KMS-11 (cell line): ENCODE measurements around the gene MMP1.

Experiments
- H2AFZ ChIP-seq: fragments of 200-600 bp; sonication (generic); 2 replicates; pipeline ENCODE4 v1.6.1; 2016; ENCODE audit warnings: antibody characterized with exemption, mixed run types, low read depth
- H3K27ac ChIP-seq: fragments of 200-600 bp; sonication (generic); 2 replicates; pipeline ENCODE4 v1.6.1; 2016; ENCODE audit warnings: mild to moderate bottlenecking, mixed run types
- H3K27me3 ChIP-seq: fragments of 200-600 bp; sonication (generic); 2 replicates; pipeline ENCODE4 v1.6.1; 2017; ENCODE audit warnings: mild to moderate bottlenecking, low read depth, mixed run types, moderate library complexity; ENCODE audit not compliant: insufficient read depth
- H3K36me3 ChIP-seq: fragments of 200-600 bp; sonication (generic); 2 replicates; pipeline ENCODE4 v1.6.1; 2017; ENCODE audit warnings: mild to moderate bottlenecking, mixed run types; ENCODE audit not compliant: insufficient read depth
- H3K4me1 ChIP-seq: fragments of 200-600 bp; sonication (generic); 2 replicates; pipeline ENCODE4 v1.6.1; 2016; ENCODE audit warnings: mild to moderate bottlenecking, low read depth, mixed run types; ENCODE audit not compliant: poor library complexity, severe bottlenecking
- H3K4me2 ChIP-seq: fragments of 200-600 bp; sonication (generic); 2 replicates; pipeline ENCODE4 v1.7.0; 2016; ENCODE audit warnings: mild to moderate bottlenecking, mixed run types
- H3K4me3 ChIP-seq: fragments of 200-600 bp; sonication (generic); IDR thresholded peaks from 2 replicates; pipeline ENCODE4 v1.6.1; 2017; ENCODE audit warnings: low read depth, low read length, mixed read lengths; ENCODE audit not compliant: insufficient read depth
- H3K79me2 ChIP-seq: fragments of 200-600 bp; sonication (generic); 2 replicates; pipeline ENCODE4 v1.6.1; 2016; ENCODE audit warnings: low read depth, mixed run types; ENCODE audit not compliant: insufficient read depth
- H3K9ac ChIP-seq: fragments of 200-600 bp; sonication (generic); 2 replicates; pipeline ENCODE4 v1.6.1; 2016; ENCODE audit warnings: mild to moderate bottlenecking, mixed run types
- H4K20me1 ChIP-seq: fragments of 200-600 bp; sonication (generic); 2 replicates; pipeline ENCODE4 v1.6.1; 2016; ENCODE audit warnings: mild to moderate bottlenecking, mixed run types; ENCODE audit not compliant: insufficient read depth
- TF ChIP-seq, protein P1 (sequence below): fragments of 200-600 bp; sonication (generic); conservative IDR thresholded peaks from 2 replicates; pipeline ENCODE4 v1.6.1; 2017; ENCODE audit warnings: low read depth, mild to moderate bottlenecking, antibody characterized with exemption, low read length, moderate library complexity, mixed read lengths

MMP1 gene

DNA sequence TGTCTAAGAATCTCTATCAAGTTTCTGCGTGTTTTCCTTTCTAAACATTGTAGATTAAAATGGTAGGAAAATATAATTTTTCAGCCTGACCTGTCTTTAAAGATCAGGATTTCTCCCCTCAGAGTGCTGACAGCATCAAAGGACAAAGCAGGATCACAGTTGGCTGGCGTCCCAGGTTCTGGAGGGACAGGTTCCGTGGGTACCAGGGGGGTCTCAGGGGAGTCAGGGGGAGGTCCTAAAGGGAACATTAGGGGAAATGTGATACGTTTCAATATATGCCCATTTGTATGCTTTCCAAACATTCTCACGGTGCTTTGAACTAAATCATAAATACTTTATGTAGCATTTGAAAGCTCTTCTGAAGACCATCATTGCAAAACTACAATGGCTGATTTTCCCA lies 42.1 kb upstream of the MMP1 start:
- no peaks in the 10 kb centered on the region for H3K79me2 ChIP-seq

DNA sequence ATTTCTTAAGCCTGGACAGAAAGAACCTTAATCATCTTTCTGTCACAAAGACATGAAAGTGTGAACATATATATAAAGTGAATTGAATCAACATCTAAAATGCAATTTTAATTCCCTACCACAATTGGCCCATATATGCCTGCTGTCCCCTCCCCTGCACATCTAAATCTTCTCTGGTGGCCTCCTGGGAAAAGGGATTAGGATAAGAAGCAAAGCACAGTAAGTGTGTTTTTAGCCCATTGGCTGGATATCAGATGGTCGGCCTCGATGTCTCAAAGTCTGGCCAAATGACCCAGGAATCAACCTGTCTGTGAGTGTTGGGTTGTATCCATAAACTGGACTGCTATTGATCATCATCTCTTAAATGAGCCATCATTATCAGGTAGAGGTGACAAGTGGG lies 39.7 kb upstream of the MMP1 start:
- Histone ChIP-seq H3K4me1 (no peaks in the 10 kb centered on the region), H3K79me2 (no peaks in the 10 kb centered on the region), H3K27me3 (no peaks in the 10 kb centered on the region), H3K4me2 (no peak overlapping the region), H4K20me1 (no peaks in the 10 kb centered on the region), H2AFZ (no peak overlapping the region), H3K36me3 (no peaks in the 10 kb centered on the region), H3K27ac (no peak overlapping the region), H3K9ac (no peak overlapping the region), H3K4me3 (no peak overlapping the region)
- TF ChIP-seq, protein P1, sequence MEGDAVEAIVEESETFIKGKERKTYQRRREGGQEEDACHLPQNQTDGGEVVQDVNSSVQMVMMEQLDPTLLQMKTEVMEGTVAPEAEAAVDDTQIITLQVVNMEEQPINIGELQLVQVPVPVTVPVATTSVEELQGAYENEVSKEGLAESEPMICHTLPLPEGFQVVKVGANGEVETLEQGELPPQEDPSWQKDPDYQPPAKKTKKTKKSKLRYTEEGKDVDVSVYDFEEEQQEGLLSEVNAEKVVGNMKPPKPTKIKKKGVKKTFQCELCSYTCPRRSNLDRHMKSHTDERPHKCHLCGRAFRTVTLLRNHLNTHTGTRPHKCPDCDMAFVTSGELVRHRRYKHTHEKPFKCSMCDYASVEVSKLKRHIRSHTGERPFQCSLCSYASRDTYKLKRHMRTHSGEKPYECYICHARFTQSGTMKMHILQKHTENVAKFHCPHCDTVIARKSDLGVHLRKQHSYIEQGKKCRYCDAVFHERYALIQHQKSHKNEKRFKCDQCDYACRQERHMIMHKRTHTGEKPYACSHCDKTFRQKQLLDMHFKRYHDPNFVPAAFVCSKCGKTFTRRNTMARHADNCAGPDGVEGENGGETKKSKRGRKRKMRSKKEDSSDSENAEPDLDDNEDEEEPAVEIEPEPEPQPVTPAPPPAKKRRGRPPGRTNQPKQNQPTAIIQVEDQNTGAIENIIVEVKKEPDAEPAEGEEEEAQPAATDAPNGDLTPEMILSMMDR, result no peak

More for the DNA sequence above, 42.1 kb upstream of the MMP1 start:
- no peaks in the 10 kb centered on the region for H3K4me1 ChIP-seq
- H2AFZ ChIP-seq, result no peak overlapping the region
- no peaks in the 10 kb centered on the region for H3K27me3 ChIP-seq
- H3K27ac ChIP-seq, result no peak overlapping the region
- no peaks in the 10 kb centered on the region for H3K36me3 ChIP-seq
- H4K20me1 ChIP-seq, result no peaks in the 10 kb centered on the region
- H3K4me3 ChIP-seq, result no peak overlapping the region
- no peak overlapping the region for H3K4me2 ChIP-seq
- TF ChIP-seq, protein P1, result no peak
- H3K9ac ChIP-seq, result no peak overlapping the region

DNA sequence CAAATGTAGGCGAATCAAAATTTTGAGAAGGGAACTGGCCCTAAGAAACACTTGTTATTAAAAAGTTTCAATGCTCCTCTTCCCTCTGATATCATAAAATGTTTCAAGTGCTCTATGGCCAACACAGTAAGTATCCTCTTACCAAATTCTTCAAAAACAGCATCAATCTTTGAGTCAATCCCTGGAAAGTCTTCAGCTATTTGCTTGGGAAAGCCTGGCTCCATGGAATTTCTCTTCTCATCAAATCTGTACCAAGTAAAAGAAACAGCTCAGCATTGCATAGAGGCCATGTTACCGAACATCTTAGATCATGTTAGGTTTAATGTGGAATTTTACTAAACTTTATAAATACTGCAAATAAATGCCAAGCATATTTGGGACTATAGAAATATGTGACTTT lies 39.2 kb upstream of the MMP1 start:
- Histone ChIP-seq H4K20me1 (no peaks in the 10 kb centered on the region), H3K27me3 (no peaks in the 10 kb centered on the region), H3K36me3 (no peaks in the 10 kb centered on the region), H3K27ac (no peak overlapping the region), H3K9ac (no peak overlapping the region), H3K79me2 (no peaks in the 10 kb centered on the region), H3K4me1 (no peaks in the 10 kb centered on the region), H2AFZ (no peak overlapping the region), H3K4me3 (no peak overlapping the region), H3K4me2 (no peak overlapping the region)
- TF ChIP-seq, protein P1, result no peak

DNA sequence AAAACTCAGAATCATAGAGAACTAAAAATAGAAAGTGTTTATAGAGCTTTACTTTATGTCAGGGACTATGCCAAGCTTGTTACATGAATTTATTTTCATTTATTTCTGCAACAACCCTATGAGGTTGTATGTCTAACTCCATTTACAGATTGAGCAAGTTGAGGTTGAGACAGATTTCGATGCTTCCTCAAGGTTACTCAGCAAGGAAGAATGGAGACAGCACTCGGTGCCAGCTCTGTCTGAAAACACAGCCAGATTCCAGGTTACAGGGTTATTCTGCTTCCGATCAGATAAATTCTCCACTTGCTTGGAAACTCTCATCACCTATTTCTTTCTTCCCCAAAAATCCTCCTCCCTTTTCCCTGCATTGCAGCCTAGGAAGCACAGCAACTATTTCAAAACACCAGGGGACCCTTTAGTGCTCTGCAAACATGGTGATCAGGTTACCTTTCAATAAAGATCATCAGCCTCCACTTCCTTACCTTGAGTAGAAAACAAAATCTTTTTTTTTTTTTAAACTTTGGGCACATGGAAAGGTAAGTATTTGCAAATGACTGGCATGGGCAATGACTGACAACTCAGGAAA lies 38.4 kb upstream of the MMP1 start:
- Histone ChIP-seq H3K79me2 (no peaks in the 10 kb centered on the region), H3K9ac (no peak overlapping the region), H3K27me3 (no peaks in the 10 kb centered on the region), H3K36me3 (no peaks in the 10 kb centered on the region), H4K20me1 (no peaks in the 10 kb centered on the region), H3K4me1 (no peaks in the 10 kb centered on the region), H2AFZ (no peak overlapping the region), H3K27ac (no peak overlapping the region), H3K4me3 (no peak overlapping the region), H3K4me2 (no peak overlapping the region)
- TF ChIP-seq, protein P1, result no peak
